Testis (tissue), 3 donors: ENCODE data around the gene SH3RF2. TPM values are rescaled to one million over a fixed set of nuclear protein-coding genes. Genes with fewer than 3 reads are reported as not detected.
"Not testable (repeated sequence)": the region's sequence is repeated elsewhere in the genome, so short reads cannot be mapped to it uniquely, and the experiment has no call there.

Experiments used
- DNase-seq: peaks from one replicate; pipeline ENCODE4 v3.0.0-alpha.2; 2019
- H3K27ac ChIP-seq, 2 donors: fragments of 200-600 bp; sonication (generic); one replicate each; pipeline ENCODE4 v1.5.1; 2019
- H3K27me3 ChIP-seq: fragments of 200-600 bp; sonication (generic); one replicate; pipeline ENCODE4 v1.5.1; 2019
- H3K36me3 ChIP-seq: fragments of 200-600 bp; sonication (generic); one replicate; pipeline ENCODE4 v1.5.1; 2017; ENCODE audit warnings: low read depth; ENCODE audit errors: missing control alignments
- H3K4me1 ChIP-seq: fragments of 200-600 bp; sonication (generic); one replicate; pipeline ENCODE4 v1.5.1; 2019
- H3K4me3 ChIP-seq, 2 donors: fragments of 200-600 bp; sonication (generic); one replicate each; pipeline ENCODE4 v1.5.1; 2017 to 2019
- H3K9me3 ChIP-seq: fragments of 200-600 bp; sonication (generic); one replicate; pipeline ENCODE4 v1.5.1; 2017
- CTCF ChIP-seq, 3 experiments: fragments of 450-650 bp in 2 of 3; fragments of 200-600 bp in 1 of 3; sonication (generic) in 1 of 3; IDR thresholded peaks; one replicate each; pipeline ENCODE4 v1.5.1; 2016 to 2019; ENCODE audit warnings: antibody characterized with exemption in 3 of 3, mild to moderate bottlenecking in 2 of 3, moderate library complexity in 1 of 3
- POLR2A ChIP-seq: fragments of 450-650 bp; IDR thresholded peaks from one replicate; pipeline ENCODE4 v1.6.1; 2017; ENCODE audit warnings: antibody characterized with exemption, mild to moderate bottlenecking, moderate library complexity
- WGBS, 2 donors: methylation state at CpG; one replicate each; pipeline ENCODE4 v1.1.5; 2018; 5-methylcytosine and 5-hydroxymethylcytosine counted together
- intact Hi-C: fragments of 100-400 bp; cut with DNase I; formaldehyde crosslinking; loops from one replicate; pipeline ENCODE4 v1.15.1; 2023; ENCODE audit warnings: low total_unique reads
- polyA plus RNA-seq: library from polyadenylated mRNA; stranded (reverse); fragments of 350-450 nt; fragmentation: Illumina TruSeq; extraction: RNeasy Lipid Tissue Mini Kit (QIAGEN cat#74804); gene quantifications from one replicate; pipeline ENCODE4 v1.2.3, GENCODE V29; 2014; ENCODE audit warnings: low read depth, low replicate concordance; ENCODE audit not compliant: insufficient read depth
- total RNA-seq, 2 donors: library from RNA; depleted of rRNA; stranded (reverse); fragments of >200 nt; gene quantifications; one replicate each; pipeline ENCODE4 v1.2.3, GENCODE V29; 2016

Gene SH3RF2
- total and polyA plus RNA-seq, 3 donors from 2014 or later = 127 to 416 (median 378) TPM

- DNase-seq = no peak
- H3K4me1 ChIP-seq = peaks cover 12% of the 10 kb centered on the region
- H3K27ac ChIP-seq = no peak overlapping the region
- H3K9me3 ChIP-seq = no peaks in the 10 kb centered on the region
- H3K36me3 ChIP-seq = no peaks in the 10 kb centered on the region
- intact Hi-C loops = no loop called here
- WGBS, 2 donors = 47 to 50% methylated on average over 1 of the region's 1 CpG
- no peak for TF ChIP-seq CTCF (IDR thresholded peaks at IDR 0.05)
- no peak for TF ChIP-seq POLR2A
- H3K27me3 ChIP-seq = no peaks in the 10 kb centered on the region
- H3K4me3 ChIP-seq = no peak overlapping the region
Observed at GRCh38 chr5:145960166-145960565, 23.8 kb downstream of the SH3RF2 start.

GRCh38 chr5:145960848-145961600, 24.6 kb downstream of the SH3RF2 start:
- Histone ChIP-seq H3K27me3 (no peaks in the 10 kb centered on the region), H3K27ac (no peak overlapping the region), H3K4me3 (no peak overlapping the region), H3K36me3 (no peaks in the 10 kb centered on the region), H3K9me3 (no peaks in the 10 kb centered on the region), H3K4me1 (peaks cover 12% of the 10 kb centered on the region)
- intact Hi-C loops = no loop called here
- no peak for DNase-seq
- TF ChIP-seq POLR2A (no peak), CTCF (IDR thresholded peaks at IDR 0.05) (no peak)
- WGBS, 2 donors = 38 to 46% methylated on average over 4 of the region's 4 CpGs

GRCh38 chr5:145962001-145962400, 25.6 kb downstream of the SH3RF2 start:
- H3K4me3 ChIP-seq = no peak overlapping the region
- WGBS, 2 donors = 87 to 95% methylated on average over 2 of the region's 2 CpGs
- intact Hi-C loops = no loop called here

GRCh38 chr5:145964008-145964407, 27.6 kb downstream of the SH3RF2 start:
- H3K4me3 ChIP-seq, H3K27me3 ChIP-seq, intact Hi-C loops, H3K36me3 ChIP-seq, H3K27ac ChIP-seq, DNase-seq, H3K9me3 ChIP-seq, H3K4me1 ChIP-seq: not testable (repeated sequence)
- WGBS, 2 donors = 68 to 85% methylated on average over 9 of the region's 9 CpGs

More at GRCh38 chr5:145962001-145962400, 25.6 kb downstream of the SH3RF2 start:
- Histone ChIP-seq H3K27ac (no peak overlapping the region), H3K9me3 (no peaks in the 10 kb centered on the region), H3K4me1 (peaks cover 10% of the 10 kb centered on the region), H3K36me3 (no peaks in the 10 kb centered on the region), H3K27me3 (no peaks in the 10 kb centered on the region)
- no peak for DNase-seq
- no peak for TF ChIP-seq CTCF (IDR thresholded peaks at IDR 0.05)
- TF ChIP-seq POLR2A = no peak

GRCh38 chr5:145965804-145966203, 29.4 kb downstream of the SH3RF2 start:
- no peak overlapping the region for H3K4me3 ChIP-seq
- TF ChIP-seq POLR2A (no peak), CTCF (IDR thresholded peaks at IDR 0.05) (no peak)
- WGBS, 2 donors = 35 to 48% methylated on average over 4 of the region's 4 CpGs
- intact Hi-C loops = no loop called here
- H3K9me3 ChIP-seq = no peaks in the 10 kb centered on the region
- DNase-seq = peak; percentile 89
- H3K36me3 ChIP-seq = no peaks in the 10 kb centered on the region
- no peaks in the 10 kb centered on the region for H3K27me3 ChIP-seq
- peak overlapping the region; percentile 41 to 65 for H3K27ac ChIP-seq
- peaks cover 8% of the 10 kb centered on the region for H3K4me1 ChIP-seq
